NCI-H187 treated with DMSO at 0.1 percent for 48 hours (cell line): ENCODE results near the gene KIF20A.
"Not testable (repeated sequence)": the region's sequence is repeated elsewhere in the genome, so short reads cannot be mapped to it uniquely, and the experiment has no call there.

Experiments
- DNase-seq: peaks from one replicate; lab custom pipeline; 2025; lab: John Stamatoyannopoulos, UW

Gene KIF20A

DNA sequence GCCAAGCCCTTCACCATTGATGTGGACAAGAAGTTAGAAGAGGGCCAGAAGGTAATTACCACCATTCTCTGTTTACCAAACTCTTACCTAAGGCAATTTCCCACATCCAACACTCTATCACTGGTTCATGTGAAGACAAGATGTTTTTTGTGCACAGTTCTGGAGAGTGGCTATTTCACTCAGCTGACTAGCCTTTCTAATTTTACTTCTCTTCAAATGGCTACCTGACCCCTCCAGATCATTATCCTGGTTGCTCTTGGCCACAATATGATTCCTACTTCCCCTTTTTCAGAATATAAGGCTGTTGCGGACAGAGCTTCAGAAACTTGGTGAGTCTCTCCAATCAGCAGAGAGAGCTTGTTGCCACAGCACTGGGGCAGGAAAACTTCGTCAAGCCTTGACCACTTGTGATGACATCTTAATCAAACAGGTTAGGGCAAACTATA, 7.1 kb downstream of the KIF20A start:
- no peak for DNase-seq

- DNase-seq: no peak
Measured at GRCh38 chr5:138188626-138189025, 9.7 kb downstream of the KIF20A start.

- no peak for DNase-seq
Measured at GRCh38 chr5:138192826-138193225, 13.9 kb downstream of the KIF20A start.

DNA sequence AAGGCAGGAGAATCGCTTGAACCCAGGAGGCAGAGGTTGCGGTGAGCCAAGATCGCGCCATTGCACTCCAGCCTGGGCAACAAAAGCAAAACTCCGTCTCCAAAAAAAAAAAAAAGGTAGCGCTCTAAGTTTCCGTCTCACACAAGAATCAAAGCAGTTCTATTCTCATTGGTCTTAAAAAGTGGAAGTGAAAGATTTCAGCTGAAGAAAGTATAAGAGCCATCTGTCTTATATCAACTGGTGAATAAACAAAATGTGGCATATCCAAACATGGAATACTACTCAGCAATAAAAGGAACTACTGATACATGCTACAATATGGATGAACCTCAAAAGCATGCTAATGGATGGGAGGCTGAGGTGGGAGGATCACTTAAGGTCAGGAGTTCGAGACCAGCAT, 14.9 kb downstream of the KIF20A start:
- DNase-seq: not testable (repeated sequence)

DNA sequence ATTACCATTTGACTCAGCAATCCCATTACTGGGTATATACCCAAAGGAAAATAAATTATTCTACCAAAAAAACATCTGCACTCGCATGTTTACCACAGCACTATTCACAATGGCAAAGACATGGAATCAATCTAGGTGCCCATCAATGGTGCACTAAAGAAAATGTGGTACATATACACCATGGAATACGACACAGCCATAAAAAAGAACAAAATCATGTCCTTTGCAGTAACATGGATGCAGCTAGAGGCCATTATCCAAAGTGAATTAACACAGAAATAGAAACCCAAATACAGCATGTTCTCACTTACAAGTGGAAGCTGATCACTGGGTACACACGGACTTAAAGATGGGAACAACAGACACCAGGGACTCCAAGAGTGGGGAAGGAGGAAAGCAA, 32.1 kb downstream of the KIF20A start:
- no peak for DNase-seq

GRCh38 chr5:138212828-138213160, 33.9 kb downstream of the KIF20A start:
- no peak for DNase-seq

DNA sequence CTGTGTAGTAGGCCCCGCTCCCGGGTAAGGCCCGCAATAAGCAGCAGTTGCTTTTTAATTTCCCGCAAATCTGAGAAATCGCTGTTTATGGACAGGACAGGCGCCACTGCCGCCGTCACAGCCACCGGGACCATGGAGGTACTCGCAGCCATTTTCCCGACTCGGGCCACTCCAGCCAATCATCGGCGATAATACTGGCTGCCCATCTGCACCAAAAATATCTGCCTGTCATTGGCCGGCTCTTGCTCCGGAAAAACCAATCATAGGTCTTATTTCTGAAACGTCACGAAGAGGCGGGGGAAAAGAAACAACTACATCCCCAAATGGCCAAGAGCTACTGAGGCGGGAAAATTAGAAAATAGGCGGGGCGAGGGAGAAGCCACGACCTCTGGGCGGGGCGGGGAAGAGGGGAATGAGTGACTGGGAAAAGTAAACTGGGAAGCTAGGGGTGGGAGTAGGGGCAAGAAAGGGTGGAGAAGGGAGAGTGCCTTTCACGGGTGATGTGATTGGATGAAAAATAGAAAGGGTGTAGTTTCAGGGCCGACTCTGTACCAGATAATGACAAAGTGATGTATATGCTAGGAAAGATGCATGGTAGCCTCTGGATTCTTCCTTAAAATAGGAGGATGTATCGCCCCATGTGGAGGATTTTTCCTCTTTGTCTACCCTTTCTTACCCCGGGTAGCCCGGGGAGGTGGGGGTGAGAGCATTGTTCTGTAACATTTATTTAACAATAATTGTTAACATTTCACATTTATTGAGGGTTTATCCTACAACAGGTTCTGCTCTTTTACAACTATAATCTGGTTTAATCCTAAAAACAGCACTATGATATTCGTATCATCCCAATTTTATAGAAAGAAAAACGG, 34.5 kb downstream of the KIF20A start, which contains the start of gene CDC23:
CDC23 (minus strand) TSS at position 163 of the 869 bp plus-strand sequence; CDS start at position 152, 11 bp downstream.
- peak; percentile 90 for DNase-seq

- DNase-seq: no peak
Measured at GRCh38 chr5:138216799-138217198, 37.9 kb downstream of the KIF20A start.

DNA sequence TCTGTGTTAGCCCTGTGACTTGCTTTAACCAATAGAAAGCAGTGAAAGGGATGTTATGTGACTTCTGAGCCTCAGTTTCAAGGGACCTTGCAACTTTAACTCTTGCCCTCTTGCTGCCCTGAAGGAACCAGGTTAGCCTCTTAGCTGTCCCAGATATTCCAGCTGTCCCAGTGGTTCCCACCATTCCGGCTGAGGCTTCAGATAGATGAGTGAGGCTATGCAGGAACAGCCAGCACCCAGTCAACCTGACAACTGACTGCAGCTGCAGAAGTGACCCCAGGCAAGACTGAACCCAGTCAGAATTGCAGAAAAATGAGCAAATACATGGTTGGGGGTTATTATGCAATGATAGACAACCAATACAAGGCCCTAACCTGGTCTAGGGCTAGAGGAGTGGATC, 44.6 kb downstream of the KIF20A start:
- DNase-seq: no peak

- no peak for DNase-seq
Measured at GRCh38 chr5:138224712-138225111, 45.8 kb downstream of the KIF20A start.

- no peak for DNase-seq
Measured at GRCh38 chr5:138226910-138227309, 48.0 kb downstream of the KIF20A start.

- DNase-seq: no peak
Measured at GRCh38 chr5:138229387-138229786, 50.5 kb downstream of the KIF20A start.

- DNase-seq: no peak
Measured at GRCh38 chr5:138230261-138230660, 51.3 kb downstream of the KIF20A start.

DNA sequence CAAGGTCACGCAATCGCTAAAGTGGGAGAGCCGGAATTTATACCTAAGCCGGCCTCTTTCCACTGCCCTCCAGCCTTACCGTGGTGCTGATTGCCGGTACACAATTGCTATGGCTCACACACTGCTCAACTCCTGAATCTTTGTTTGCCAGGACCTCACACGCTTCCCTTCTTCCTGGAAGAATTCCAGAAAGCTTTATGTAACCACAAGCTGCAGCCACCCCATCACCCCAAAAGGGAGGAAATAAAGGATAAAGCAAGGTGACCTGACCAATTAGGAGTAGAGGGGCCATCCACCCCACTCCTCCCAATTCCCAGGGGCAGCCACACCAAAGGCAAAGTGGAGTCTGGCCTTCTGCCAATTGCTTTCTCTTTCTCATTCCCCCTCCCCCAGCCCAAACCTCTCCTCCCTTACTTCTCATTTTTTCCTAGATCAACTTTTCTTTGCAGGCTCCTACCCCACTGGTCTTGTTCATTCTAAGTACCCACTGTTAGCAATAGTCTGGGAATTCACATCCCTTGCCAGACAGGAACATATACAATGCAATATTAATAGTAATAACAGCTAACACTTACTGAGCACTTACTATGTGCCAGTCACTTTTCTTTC, 52.2 kb downstream of the KIF20A start:
- DNase-seq: no peak

DNA sequence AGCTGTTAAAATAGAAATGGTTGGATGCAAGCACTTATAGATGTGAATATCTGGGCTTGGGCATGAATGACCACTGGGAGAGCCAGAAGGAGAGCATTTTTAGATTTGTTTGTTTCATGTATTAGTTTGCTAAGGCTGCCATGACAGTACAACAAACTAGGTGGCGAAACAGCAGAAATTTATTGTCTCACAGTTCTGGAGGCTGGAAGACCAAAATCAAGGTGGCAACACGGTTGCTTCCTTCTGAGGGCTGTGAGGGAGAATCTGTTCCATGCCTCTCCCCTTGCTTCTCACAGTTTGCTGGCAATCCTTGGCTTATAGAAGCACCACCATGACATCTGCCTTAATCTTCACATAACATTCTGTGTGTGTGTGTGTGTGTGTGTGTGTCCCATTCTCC, 54.4 kb downstream of the KIF20A start:
- DNase-seq: no peak

DNA sequence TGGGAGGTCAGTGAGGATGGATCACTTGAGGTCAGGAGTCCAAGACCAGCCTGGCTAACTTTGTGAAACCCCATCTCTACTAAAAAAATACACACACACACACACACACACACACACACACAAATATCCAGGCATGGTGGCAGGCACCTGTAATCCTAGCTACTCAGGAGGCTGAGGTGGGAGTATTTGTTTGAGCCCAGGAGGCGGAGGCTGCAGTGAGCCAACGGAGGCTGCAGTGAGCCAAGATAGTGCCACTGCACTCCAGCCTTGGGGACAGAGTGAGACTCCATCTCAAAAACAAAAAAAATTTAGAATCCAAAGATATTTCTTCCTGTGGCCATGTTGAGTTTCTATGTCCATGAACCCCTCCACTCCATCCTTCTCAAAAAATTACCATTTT, 55.7 kb downstream of the KIF20A start:
- DNase-seq: no peak
